Right lobe of liver (tissue), 4 donors: ENCODE results near the gene CHMP6.

Experiments
- CTCF ChIP-seq, 4 donors: fragments of 200-600 bp in 3 of 4; fragments of 450-650 bp in 1 of 4; IDR thresholded peaks; one replicate each; pipeline versions ENCODE4 v1.5.1 to v1.8.0; 2016 to 2022; ENCODE audit warnings: antibody characterized with exemption in 4 of 4, mild to moderate bottlenecking in 2 of 4
- POLR2A ChIP-seq: fragments of 450-650 bp; IDR thresholded peaks from one replicate; pipeline ENCODE4 v1.6.1; 2017; ENCODE audit warnings: antibody characterized with exemption, mild to moderate bottlenecking
- donor health status: DM: no; HTN: no; CAD: no.
- donor health status: DM: no; HTN: no; CAD: no.
- donor health status: DM: no; HTN: yes; CAD: no.

- TF ChIP-seq CTCF (IDR thresholded peaks at IDR 0.05) (no peak), POLR2A (no peak)
These were observed 41.0 kb upstream of the CHMP6 start for GRCh38 chr17:80950466-80951120.
